ENCODE measurements around the gene GIPR. TPM values are rescaled to one million over a fixed set of nuclear protein-coding genes. Genes with fewer than 3 reads are reported as not detected.

GIPR gene
- total RNA-seq, 1 experiment from 2014 or later = 0.61 TPM

GRCh38 chr19:45676851-45677263 is 8.8 kb downstream of the GIPR start:
- Mint-ChIP-seq H3K4me1 (peaks cover 6 to 20% of the 10 kb centered on the region in 2 experiments), H3K4me3 (peak overlapping the region; percentile 67 to 87), H3K27ac (no peak overlapping the region), H3K9me3 (no peaks in the 10 kb centered on the region), H3K36me3 (ENCODE audit: insufficient read depth in 1 of 3, low read depth in 3 of 3) (no peaks in the 10 kb centered on the region; a peak in 1 of 7 replicates), H3K27me3 (ENCODE audit: low read depth) (peaks cover 63% of the 10 kb centered on the region)
- H3K79me1 ChIP-seq (ENCODE audit: insufficient read depth, low read depth, low read length, poor library complexity, severe bottlenecking) = no peaks in the 10 kb centered on the region
- H3K9me3 ChIP-seq (ENCODE audit: control insufficient read depth, low read depth, low read length) = no peaks in the 10 kb centered on the region
- H3K18ac ChIP-seq (ENCODE audit: insufficient read length, low read depth, low read length) = peak overlapping the region; percentile 88
- no peak overlapping the region for H2BK5ac ChIP-seq (ENCODE audit: insufficient read length, low read length)
- H3K56ac ChIP-seq (ENCODE audit: insufficient read length, low read depth, low read length) = no peak overlapping the region
- H3K27ac ChIP-seq (ENCODE audit: insufficient read length, low read depth, low read length) = no peak overlapping the region
- no peak overlapping the region for H4K91ac ChIP-seq (ENCODE audit: insufficient read length, low read depth, low read length)
- TF ChIP-seq CTCF (conservative IDR thresholded peaks at IDR 0.05) = no peak
- H3K27me3 ChIP-seq (ENCODE audit: insufficient read depth, low read length) = no peaks in the 10 kb centered on the region
- H2AK5ac ChIP-seq (ENCODE audit: insufficient read length, low read length) = no peak overlapping the region
- H3T11ph ChIP-seq (ENCODE audit: low read length) = no peak overlapping the region
- no peak overlapping the region for H2AFZ ChIP-seq (ENCODE audit: low read length)
- H3K4me2 ChIP-seq (ENCODE audit: insufficient read depth, insufficient read length, low read length) = peak overlapping the region; percentile 70
- no CpG with 5 or more reads among the region's 28 CpGs for WGBS (ENCODE audit: extremely low coverage, insufficient read length, low lambda C conversion rate)
- no peaks in the 10 kb centered on the region for H3K4me1 ChIP-seq (ENCODE audit: insufficient read depth, low read length)
- DNase-seq = no peak
- H2BK12ac ChIP-seq (ENCODE audit: insufficient read length, low read depth, low read length) = no peak overlapping the region
- H2BK120ac ChIP-seq (ENCODE audit: low read depth, low read length, poor library complexity, severe bottlenecking) = no peak overlapping the region
- peak overlapping the region; percentile 36 for H3K9ac ChIP-seq (ENCODE audit: extremely low read depth, insufficient read length, low read length)
- H2BK15ac ChIP-seq (ENCODE audit: low read depth, low read length) = no peak overlapping the region
- no peak overlapping the region for H4K5ac ChIP-seq (ENCODE audit: insufficient read length, low read depth, low read length)
- H3K14ac ChIP-seq (ENCODE audit: insufficient read depth, low read length) = peak overlapping the region; percentile 44; the same call in 1 of the 2 replicates
- H3K79me2 ChIP-seq (ENCODE audit: insufficient read depth, low read length) = no peaks in the 10 kb centered on the region
- peaks cover 11% of the 10 kb centered on the region for H3K23me2 ChIP-seq (ENCODE audit: insufficient read length, low read depth, low read length, poor library complexity, severe bottlenecking)
- H4K8ac ChIP-seq (replicated peaks; ENCODE audit: insufficient read length, low read depth, low read length) = no peak overlapping the region
- H2BK20ac ChIP-seq (ENCODE audit: low read depth, low read length, poor library complexity, severe bottlenecking) = no peak overlapping the region
- H4K20me1 ChIP-seq (ENCODE audit: control insufficient read depth, insufficient read depth, insufficient read length) = no peaks in the 10 kb centered on the region
- no peak overlapping the region for H3K23ac ChIP-seq (ENCODE audit: insufficient read length, low read depth, low read length)
- no peak overlapping the region for H3K4ac ChIP-seq (ENCODE audit: low read depth, low read length)

Measured in H9 (cell line).